Measurements from ENCODE around the gene IL2RA. TPM values are rescaled to one million over a fixed set of nuclear protein-coding genes. Genes with fewer than 3 reads are reported as not detected.
A peak's percentile ranks its signal among the peaks of the same experiment; 100 is the strongest.

Gene IL2RA
- total RNA-seq, 6 donors from 2014 or later, result 0.91 to 8.4 (median 4.0) TPM; not detected in 1

DNA sequence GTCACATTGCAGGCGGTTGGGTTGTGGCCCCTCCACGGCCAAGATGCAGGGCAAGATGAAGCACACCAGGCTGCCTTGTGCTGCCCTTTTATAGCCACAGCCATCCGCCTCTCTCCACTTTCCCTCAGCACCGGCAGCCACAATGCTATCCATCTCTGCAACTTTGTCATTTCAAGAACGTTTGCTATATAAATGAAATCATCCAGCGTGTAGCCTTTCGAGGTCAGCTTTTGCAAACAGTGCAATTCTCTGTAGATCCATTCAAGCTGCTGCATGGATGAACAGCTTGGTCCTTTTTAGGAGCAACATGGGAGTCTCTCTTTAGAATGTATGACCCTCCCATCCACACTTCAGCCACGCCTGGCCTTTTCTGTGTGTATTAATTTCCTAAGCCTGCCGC, 78.4 kb downstream of the IL2RA start:
- Histone ChIP-seq H3K9me3 (no peaks in the 10 kb centered on the region), H3K36me3 (no peaks in the 10 kb centered on the region), H3K27ac (peak overlapping the region in 1 of 4 donors; percentile 35), H3K4me1 (peaks cover 0 to 12% (median 3%) of the 10 kb centered on the region in 4 donors), H3K4me3 (no peak overlapping the region), H3K27me3 (no peaks in the 10 kb centered on the region)
- TF ChIP-seq, protein P1, sequence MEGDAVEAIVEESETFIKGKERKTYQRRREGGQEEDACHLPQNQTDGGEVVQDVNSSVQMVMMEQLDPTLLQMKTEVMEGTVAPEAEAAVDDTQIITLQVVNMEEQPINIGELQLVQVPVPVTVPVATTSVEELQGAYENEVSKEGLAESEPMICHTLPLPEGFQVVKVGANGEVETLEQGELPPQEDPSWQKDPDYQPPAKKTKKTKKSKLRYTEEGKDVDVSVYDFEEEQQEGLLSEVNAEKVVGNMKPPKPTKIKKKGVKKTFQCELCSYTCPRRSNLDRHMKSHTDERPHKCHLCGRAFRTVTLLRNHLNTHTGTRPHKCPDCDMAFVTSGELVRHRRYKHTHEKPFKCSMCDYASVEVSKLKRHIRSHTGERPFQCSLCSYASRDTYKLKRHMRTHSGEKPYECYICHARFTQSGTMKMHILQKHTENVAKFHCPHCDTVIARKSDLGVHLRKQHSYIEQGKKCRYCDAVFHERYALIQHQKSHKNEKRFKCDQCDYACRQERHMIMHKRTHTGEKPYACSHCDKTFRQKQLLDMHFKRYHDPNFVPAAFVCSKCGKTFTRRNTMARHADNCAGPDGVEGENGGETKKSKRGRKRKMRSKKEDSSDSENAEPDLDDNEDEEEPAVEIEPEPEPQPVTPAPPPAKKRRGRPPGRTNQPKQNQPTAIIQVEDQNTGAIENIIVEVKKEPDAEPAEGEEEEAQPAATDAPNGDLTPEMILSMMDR (IDR thresholded peaks at IDR 0.05), result no peak
- TF ChIP-seq POLR2AphosphoS5 (IDR thresholded peaks at IDR 0.05), result peak in 1 of 2 donors; percentile 7
- ATAC-seq (ENCODE audit: low FRiP score in 2 of 2) (peak in 1 of 2 donors; percentile 25), DNase-seq (no peak)
- 61 to 73% methylated on average over 9 of the region's 9 CpGs for WGBS, 2 donors

DNA sequence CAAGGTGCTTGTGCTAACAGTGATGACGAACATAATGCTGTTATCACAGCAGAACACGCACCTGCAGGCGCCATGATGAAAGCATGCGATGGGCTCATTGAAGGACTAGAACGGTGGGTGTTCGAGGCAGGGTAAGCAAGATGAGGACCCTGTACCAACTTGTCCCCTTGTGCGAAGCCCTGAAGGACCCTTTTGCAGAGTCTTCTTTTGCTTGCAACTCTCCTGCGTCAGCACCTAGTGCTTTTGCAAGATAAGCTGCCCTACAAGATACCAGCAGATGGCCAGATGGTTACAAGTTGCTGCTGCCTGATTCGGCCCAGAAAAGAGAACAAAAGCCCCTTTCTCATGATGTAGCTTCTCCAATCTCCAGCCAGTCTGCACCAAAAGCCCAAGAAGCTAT, 80.6 kb downstream of the IL2RA start:
- H3K27me3 ChIP-seq, result no peaks in the 10 kb centered on the region
- 83 to 94% methylated on average over 9 of the region's 9 CpGs for WGBS, 2 donors
- TF ChIP-seq, protein P1 (IDR thresholded peaks at IDR 0.05), result no peak
- TF ChIP-seq EP300 (IDR thresholded peaks at IDR 0.05) (no peak), POLR2AphosphoS5 (IDR thresholded peaks at IDR 0.05) (no peak), POLR2A (IDR thresholded peaks at IDR 0.05) (no peak)
- DNase-seq, result no peak
- H3K4me1 ChIP-seq, result peaks cover 0 to 16% (median 3%) of the 10 kb centered on the region in 4 donors
- no peaks in the 10 kb centered on the region for H3K36me3 ChIP-seq
- ATAC-seq (ENCODE audit: low FRiP score in 2 of 2), result no peak
- no peak overlapping the region for H3K4me3 ChIP-seq
- H3K9me3 ChIP-seq, result no peaks in the 10 kb centered on the region
- no peak overlapping the region for H3K27ac ChIP-seq

DNA sequence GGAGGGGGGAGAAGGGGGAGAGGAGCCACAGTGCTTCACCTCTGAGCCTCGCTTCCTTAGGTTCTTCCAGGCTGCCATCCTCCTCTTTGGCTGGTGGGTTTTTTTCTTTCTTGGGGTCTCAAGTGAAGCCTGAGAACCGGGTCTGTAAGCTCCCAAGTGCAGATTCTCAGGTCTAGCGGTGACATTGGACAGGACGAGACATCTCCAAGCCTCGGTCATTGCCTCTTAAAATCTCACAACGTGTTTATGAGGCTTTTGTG, 84.0 kb downstream of the IL2RA start:
- H3K27me3 ChIP-seq, result no peaks in the 10 kb centered on the region
- no peaks in the 10 kb centered on the region for H3K9me3 ChIP-seq
- WGBS, 2 donors, result 7 to 10% methylated on average over 5 to 6 of the region's 6 CpGs
- DNase-seq (no peak), ATAC-seq (ENCODE audit: low FRiP score in 2 of 2) (no peak)
- H3K4me1 ChIP-seq, result peaks cover 6 to 29% (median 26%) of the 10 kb centered on the region in 4 donors
- H3K27ac ChIP-seq, result peak overlapping the region; percentile 95 to 100 (median 97)
- no peaks in the 10 kb centered on the region for H3K36me3 ChIP-seq
- TF ChIP-seq, protein P1 (IDR thresholded peaks at IDR 0.05), result no peak
- TF ChIP-seq EP300 (IDR thresholded peaks at IDR 0.05) (no peak), POLR2AphosphoS5 (IDR thresholded peaks at IDR 0.05) (no peak), POLR2A (IDR thresholded peaks at IDR 0.05) (no peak)
- H3K4me3 ChIP-seq, result peak overlapping the region; percentile 76 to 97 (median 77)

DNA sequence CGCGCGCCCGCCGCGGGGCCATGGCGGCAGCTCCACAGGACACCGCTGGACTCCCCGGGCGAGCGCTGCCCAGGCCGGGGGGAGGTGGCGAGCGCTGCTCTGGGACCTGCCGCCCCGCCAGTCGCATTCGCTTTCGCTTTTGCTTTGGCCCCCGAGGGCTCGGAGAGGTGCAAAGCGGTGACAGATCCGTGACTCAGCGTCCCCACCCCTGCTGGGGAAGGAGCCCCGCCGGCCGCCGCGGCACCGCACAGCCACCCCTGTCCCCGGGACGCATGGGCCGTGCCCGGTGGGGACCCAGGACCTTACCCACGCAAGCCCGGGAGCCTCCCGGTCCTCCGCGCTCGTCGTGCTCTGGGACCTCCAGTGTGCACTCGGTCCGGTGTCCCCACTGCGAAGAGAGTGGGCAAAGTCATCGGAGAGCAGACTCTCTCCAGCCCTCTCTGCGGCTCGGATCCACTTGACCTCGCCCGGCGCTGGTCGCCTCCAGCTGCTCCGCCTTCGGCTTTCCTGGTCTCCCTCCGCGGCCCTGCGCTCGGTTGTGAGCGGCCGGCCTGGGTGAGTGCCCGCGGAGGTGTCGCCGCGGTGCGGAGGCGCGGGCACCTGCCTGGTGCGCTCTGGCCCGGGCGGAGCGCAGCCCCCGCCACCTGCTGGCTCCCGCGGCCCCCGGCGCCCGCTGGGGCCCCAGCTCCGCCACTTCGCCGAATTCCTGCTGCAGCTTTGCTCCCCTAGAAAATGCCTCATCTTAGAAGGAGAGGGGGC, 84.5 kb downstream of the IL2RA start, which contains the start of gene IL15RA:
IL15RA (minus strand) TSS at position 73 of the 759 bp plus-strand sequence; CDS start at position 22, 51 bp downstream.
- peak within 1 kb of the TSS; percentile 95 to 100 (median 97) for H3K27ac ChIP-seq
- WGBS, 2 donors, result 0 to 1% methylated on average over 33 to 56 of the region's 80 CpGs
- H3K36me3 ChIP-seq, result no peaks in the 10 kb centered on the region
- peak; percentile 87 to 93 for DNase-seq
- no peaks in the 10 kb centered on the region for H3K27me3 ChIP-seq
- H3K4me3 ChIP-seq, result peak within 1 kb of the TSS; percentile 76 to 97 (median 77)
- H3K9me3 ChIP-seq, result no peaks in the 10 kb centered on the region
- no peak for TF ChIP-seq EP300 (IDR thresholded peaks at IDR 0.05)
- TF ChIP-seq POLR2AphosphoS5 (IDR thresholded peaks at IDR 0.05), result peak; percentile 67 to 82
- TF ChIP-seq, protein P1 (IDR thresholded peaks at IDR 0.05), result peak in 5 of 6 experiments; percentile 7 to 64 (median 45)
- TF ChIP-seq POLR2A (IDR thresholded peaks at IDR 0.05), result peak in 2 of 4 donors; percentile 35 to 81
- peaks cover 10 to 32% (median 28%) of the 10 kb centered on the region in 4 donors for H3K4me1 ChIP-seq
- peak; percentile 87 to 93 for ATAC-seq (ENCODE audit: low FRiP score in 2 of 2)

Measured in upper lobe of left lung (tissue), 6 donors.